Keratinocyte (primary cell): ENCODE data around the gene PRKD1. TPM values are rescaled to one million over a fixed set of nuclear protein-coding genes. Genes with fewer than 3 reads are reported as not detected.

ENCODE experiments used
- DNase-seq: peaks from one replicate; pipeline ENCODE4 v3.0.0-alpha.2; 2011; ENCODE audit warnings: low read depth, missing footprints, low spot score
- FAIRE-seq: peaks from 2 replicates; lab custom pipeline; 2011; peaks lifted over from hg19 to GRCh38; lab: Jason Lieb, UNC
- H2AFZ ChIP-seq: 2 replicates; pipeline ENCODE4 v1.6.0; 2012; ENCODE audit warnings: low read length, control low read depth, inconsistent platforms; ENCODE audit not compliant: control insufficient read depth
- H3K27ac ChIP-seq: 2 replicates; pipeline ENCODE4 v1.5.1; 2011; ENCODE audit warnings: low read length; ENCODE audit not compliant: control insufficient read depth, insufficient read depth
- H3K27me3 ChIP-seq: 3 replicates; pipeline ENCODE4 v1.6.0; 2011; ENCODE audit warnings: low read length; ENCODE audit not compliant: control insufficient read depth, insufficient read depth; ENCODE audit errors: extremely low read depth
- H3K36me3 ChIP-seq, 2 experiments: 2 replicates in 1 of 2; 3 replicates in 1 of 2; pipeline ENCODE4 v1.5.1; 2011; ENCODE audit warnings: low read length in 2 of 2, mild to moderate bottlenecking in 1 of 2; ENCODE audit not compliant: control insufficient read depth in 2 of 2, insufficient read depth in 2 of 2; ENCODE audit errors: extremely low read depth in 1 of 2
- H3K4me1 ChIP-seq: 3 replicates; pipeline ENCODE4 v1.5.1; 2011; ENCODE audit warnings: low read length; ENCODE audit not compliant: control insufficient read depth, insufficient read depth; ENCODE audit errors: extremely low read depth
- H3K4me2 ChIP-seq: 3 replicates; pipeline ENCODE4 v1.6.0; 2011; ENCODE audit warnings: low read depth, low read length; ENCODE audit not compliant: control insufficient read depth, insufficient read depth; ENCODE audit errors: extremely low read depth
- H3K4me3 ChIP-seq, 3 experiments: fragments of 200-600 bp in 1 of 3; sonication (generic) in 1 of 3; 2 replicates in 2 of 3; 3 replicates in 1 of 3; pipeline ENCODE4 v1.5.1; 2011 to 2016; ENCODE audit warnings: low read length in 3 of 3, mild to moderate bottlenecking in 3 of 3, control low read depth in 2 of 3, inconsistent platforms in 1 of 3, low read depth in 1 of 3, mixed read lengths in 1 of 3, mixed run types in 1 of 3, moderate library complexity in 1 of 3; ENCODE audit not compliant: control insufficient read depth in 2 of 3, insufficient read depth in 2 of 3; ENCODE audit errors: extremely low read depth in 1 of 3
- H3K79me2 ChIP-seq: 2 replicates; pipeline ENCODE4 v1.6.0; 2012; ENCODE audit warnings: low read length; ENCODE audit not compliant: control insufficient read depth, insufficient read depth
- H3K9ac ChIP-seq: 3 replicates; pipeline ENCODE4 v1.6.0; 2011; ENCODE audit warnings: low read length; ENCODE audit not compliant: control insufficient read depth, insufficient read depth; ENCODE audit errors: extremely low read depth
- H3K9me1 ChIP-seq: 3 replicates; pipeline ENCODE4 v1.6.0; 2011; ENCODE audit warnings: low read length; ENCODE audit not compliant: control insufficient read depth, insufficient read depth; ENCODE audit errors: extremely low read depth
- H3K9me3 ChIP-seq: 2 replicates; pipeline ENCODE4 v1.5.1; 2012; ENCODE audit warnings: low read depth, low read length; ENCODE audit not compliant: control insufficient read depth
- H4K20me1 ChIP-seq: 3 replicates; pipeline ENCODE4 v1.6.0; 2011; ENCODE audit warnings: low read length; ENCODE audit not compliant: control insufficient read depth, insufficient read depth; ENCODE audit errors: extremely low read depth
- EZH2 ChIP-seq: IDR thresholded peaks from one replicate; pipeline ENCODE4 v1.6.1; 2012; ENCODE audit warnings: inconsistent platforms, mild to moderate bottlenecking, low read length, moderate library complexity
- dilution Hi-C: fragments of 300-500 bp; cut with MboI; formaldehyde crosslinking; loops from one replicate; pipeline ENCODE4 v1.7.0; 2020; ENCODE audit warnings: low sequenced_read_pairs; ENCODE audit not compliant: extremely low pct_ligation_motif_present
- polyA plus RNA-seq, 5 experiments: library from polyadenylated mRNA; depleted of rRNA in 3 of 5; stranded (reverse) in 3 of 5; stranded (forward) in 1 of 5; unstranded in 1 of 5; fragments of >200 nt; gene quantifications; 1 replicate in 1 of 5; 2 replicates in 3 of 5; 3 replicates in 1 of 5; pipeline versions ENCODE4 v1.2.1 to v1.2.3, GENCODE V29; 2011 to 2012; ENCODE audit warnings: missing spikeins in 2 of 5, low read depth in 1 of 5, low replicate concordance in 1 of 5
- TF ChIP-seq, protein P1 (sequence below), 3 experiments: IDR thresholded peaks in 1 of 3; conservative IDR thresholded peaks in 1 of 3; optimal IDR thresholded peaks in 1 of 3; 2 replicates in 2 of 3; 3 replicates in 1 of 3; pipeline versions ENCODE3 to v1.5.1; 2011; ENCODE audit warnings: low read length in 3 of 3, mild to moderate bottlenecking in 3 of 3, moderate library complexity in 2 of 3, control low read depth in 1 of 3, inconsistent platforms in 1 of 3; ENCODE audit not compliant: insufficient read depth in 2 of 3; ENCODE audit errors: extremely low read depth in 1 of 3

PRKD1 gene
- polyA plus RNA-seq, 1 donor (not counting 4 experiments of a cell fraction or from before 2014, with no cell fraction given): 0.49 TPM

DNA sequence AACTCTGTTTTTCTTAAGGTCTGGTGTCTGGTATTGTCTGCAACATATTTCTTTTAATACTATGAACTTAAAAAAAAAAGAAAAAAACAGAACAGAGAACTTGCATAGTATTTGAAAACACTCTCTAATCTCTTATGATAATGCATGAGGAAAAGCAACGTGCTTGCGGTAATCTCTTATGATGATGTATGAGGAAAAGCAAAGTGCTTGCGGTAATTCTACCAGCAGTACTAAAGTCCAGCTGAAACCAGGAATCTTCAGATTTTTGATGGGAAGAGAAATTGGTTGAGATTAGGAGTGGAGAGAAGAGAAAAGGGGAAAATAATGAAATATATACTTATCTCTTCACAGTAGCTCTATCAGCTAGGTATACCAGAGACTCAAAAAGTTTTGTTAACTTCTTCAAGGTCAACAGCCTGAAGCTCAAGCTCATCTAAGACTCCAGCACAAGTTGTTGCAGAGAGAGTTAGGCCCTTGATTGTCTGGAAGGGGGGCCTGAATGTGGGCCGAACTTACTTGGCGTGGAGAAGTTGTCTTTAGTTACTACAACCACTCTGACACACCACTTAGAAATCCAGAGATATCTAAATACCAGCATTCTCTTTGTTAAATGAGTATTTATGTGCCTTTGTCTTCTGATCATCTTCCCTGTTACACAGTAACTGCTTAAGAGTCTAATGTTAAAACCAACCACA lies 240.4 kb downstream of the PRKD1 start:
- dilution Hi-C loops: no loop called here
- H3K9me3 ChIP-seq: no peaks in the 10 kb centered on the region
- no peaks in the 10 kb centered on the region for H3K36me3 ChIP-seq
- no peak overlapping the region for H3K4me2 ChIP-seq
- no peak for DNase-seq
- H3K4me3 ChIP-seq: no peak overlapping the region
- no peaks in the 10 kb centered on the region for H3K27me3 ChIP-seq
- no peaks in the 10 kb centered on the region for H3K9me1 ChIP-seq
- no peaks in the 10 kb centered on the region for H4K20me1 ChIP-seq
- H3K9ac ChIP-seq: no peak overlapping the region
- no peaks in the 10 kb centered on the region for H3K79me2 ChIP-seq
- no peak overlapping the region for H2AFZ ChIP-seq
- H3K4me1 ChIP-seq: no peaks in the 10 kb centered on the region
- FAIRE-seq: no peak
- H3K27ac ChIP-seq: no peak overlapping the region
- no peak for TF ChIP-seq EZH2
- TF ChIP-seq, protein P1, sequence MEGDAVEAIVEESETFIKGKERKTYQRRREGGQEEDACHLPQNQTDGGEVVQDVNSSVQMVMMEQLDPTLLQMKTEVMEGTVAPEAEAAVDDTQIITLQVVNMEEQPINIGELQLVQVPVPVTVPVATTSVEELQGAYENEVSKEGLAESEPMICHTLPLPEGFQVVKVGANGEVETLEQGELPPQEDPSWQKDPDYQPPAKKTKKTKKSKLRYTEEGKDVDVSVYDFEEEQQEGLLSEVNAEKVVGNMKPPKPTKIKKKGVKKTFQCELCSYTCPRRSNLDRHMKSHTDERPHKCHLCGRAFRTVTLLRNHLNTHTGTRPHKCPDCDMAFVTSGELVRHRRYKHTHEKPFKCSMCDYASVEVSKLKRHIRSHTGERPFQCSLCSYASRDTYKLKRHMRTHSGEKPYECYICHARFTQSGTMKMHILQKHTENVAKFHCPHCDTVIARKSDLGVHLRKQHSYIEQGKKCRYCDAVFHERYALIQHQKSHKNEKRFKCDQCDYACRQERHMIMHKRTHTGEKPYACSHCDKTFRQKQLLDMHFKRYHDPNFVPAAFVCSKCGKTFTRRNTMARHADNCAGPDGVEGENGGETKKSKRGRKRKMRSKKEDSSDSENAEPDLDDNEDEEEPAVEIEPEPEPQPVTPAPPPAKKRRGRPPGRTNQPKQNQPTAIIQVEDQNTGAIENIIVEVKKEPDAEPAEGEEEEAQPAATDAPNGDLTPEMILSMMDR (optimal IDR thresholded peaks at IDR 0.05 in 1 of 3, IDR thresholded peaks at IDR 0.05 in 1 of 3, conservative IDR thresholded peaks at IDR 0.05 in 1 of 3; ENCODE audit: extremely low read depth in 1 of 3, insufficient read depth in 2 of 3, low read length in 3 of 3): no peak

DNA sequence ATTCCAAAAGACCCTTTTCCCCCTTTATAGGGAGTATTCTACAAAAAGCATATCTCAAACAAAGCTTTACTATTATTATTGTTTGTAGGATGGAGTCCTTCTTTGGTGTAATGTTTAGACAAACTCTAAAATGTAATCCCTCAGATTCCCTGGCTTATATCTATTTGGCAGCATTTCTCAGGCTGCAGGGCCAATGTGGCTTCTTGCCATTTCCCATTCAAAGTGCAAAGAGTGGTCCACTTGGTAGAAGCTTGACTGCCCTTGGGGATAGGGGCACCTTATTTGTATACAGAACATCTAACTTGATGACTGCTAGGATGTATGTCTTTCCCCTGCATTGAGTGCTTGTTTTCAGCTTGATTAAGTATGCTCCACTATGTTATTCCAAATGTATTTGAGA lies 242.7 kb downstream of the PRKD1 start:
- Histone ChIP-seq H3K79me2 (no peaks in the 10 kb centered on the region), H3K9me1 (no peaks in the 10 kb centered on the region), H3K9me3 (no peaks in the 10 kb centered on the region), H3K9ac (no peak overlapping the region), H3K27ac (no peak overlapping the region), H3K27me3 (no peaks in the 10 kb centered on the region), H4K20me1 (no peaks in the 10 kb centered on the region), H3K4me1 (no peaks in the 10 kb centered on the region), H3K36me3 (no peaks in the 10 kb centered on the region), H2AFZ (no peak overlapping the region), H3K4me3 (no peak overlapping the region), H3K4me2 (no peak overlapping the region)
- FAIRE-seq: no peak
- dilution Hi-C loops: no loop called here
- no peak for DNase-seq
- TF ChIP-seq EZH2: no peak
- TF ChIP-seq, protein P1 (optimal IDR thresholded peaks at IDR 0.05 in 1 of 3, IDR thresholded peaks at IDR 0.05 in 1 of 3, conservative IDR thresholded peaks at IDR 0.05 in 1 of 3; ENCODE audit: extremely low read depth in 1 of 3, insufficient read depth in 2 of 3, low read length in 3 of 3): no peak
